GM18520 (cell line): Measurements from ENCODE around the gene SEMA5A.

Source experiments
- ATAC-seq: cut with Tn5 transposase; IDR thresholded peaks from one replicate; pipeline ENCODE4 v1.9.1; 2021; ENCODE audit not compliant: unreplicated experiment

The SEMA5A gene

DNA sequence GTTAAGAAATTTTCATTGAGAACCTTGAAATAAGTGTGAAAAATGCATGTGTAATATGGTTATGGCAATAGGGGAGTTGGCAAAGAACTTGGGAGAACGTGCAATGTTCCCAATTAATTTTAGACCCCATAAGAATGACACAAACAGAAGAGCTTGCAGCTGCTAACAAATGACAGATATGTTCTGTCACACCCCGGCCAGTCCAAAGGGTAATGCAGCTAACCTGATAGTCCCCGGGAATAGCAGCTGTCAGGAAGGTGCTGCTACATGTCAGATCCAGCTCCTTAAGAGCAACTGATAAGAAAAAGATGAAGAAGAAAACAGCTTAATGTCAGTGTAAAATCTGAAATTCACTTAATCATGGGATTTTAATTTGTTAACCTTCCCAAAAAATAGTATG, 30.4 kb downstream of the SEMA5A start:
- ATAC-seq, result no peak

DNA sequence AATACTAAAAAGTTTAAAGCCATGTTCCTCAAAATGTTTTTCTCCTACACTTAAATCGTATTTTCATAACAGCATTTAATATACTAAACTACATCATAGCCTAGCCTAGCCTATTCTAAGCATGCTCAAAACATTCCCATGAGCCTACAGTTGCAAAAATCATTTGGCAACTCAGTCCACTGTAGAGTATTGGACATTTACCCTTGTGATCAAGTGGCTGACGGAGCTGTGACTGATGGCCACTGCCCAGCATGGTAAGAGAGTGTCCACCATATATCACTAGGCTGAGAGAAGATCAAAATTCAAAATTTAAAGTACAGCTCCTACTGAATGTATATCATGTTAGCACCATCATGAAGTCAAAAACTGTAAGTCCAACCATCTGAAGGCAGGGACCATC, 30.9 kb downstream of the SEMA5A start:
- ATAC-seq, result no peak

DNA sequence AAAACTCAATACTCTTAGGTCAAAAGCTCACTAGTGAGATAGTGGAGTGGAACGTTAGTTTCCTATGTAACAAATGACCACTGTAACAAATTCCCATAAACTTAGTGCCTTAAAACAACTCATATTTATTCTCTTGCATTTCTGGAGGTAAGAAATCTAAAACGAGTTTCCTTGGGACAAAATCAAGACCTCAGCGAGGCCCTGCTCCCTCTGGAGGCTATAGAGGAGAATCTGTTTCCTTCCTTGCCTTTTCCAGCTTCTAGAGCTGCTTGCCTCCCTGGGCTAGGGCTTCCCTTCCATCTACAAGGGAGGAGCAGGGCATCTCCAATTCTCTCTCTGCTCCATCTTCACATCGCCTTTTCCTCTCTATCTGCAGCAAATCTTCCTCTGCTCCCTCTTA, 32.0 kb downstream of the SEMA5A start:
- ATAC-seq, result no peak

DNA sequence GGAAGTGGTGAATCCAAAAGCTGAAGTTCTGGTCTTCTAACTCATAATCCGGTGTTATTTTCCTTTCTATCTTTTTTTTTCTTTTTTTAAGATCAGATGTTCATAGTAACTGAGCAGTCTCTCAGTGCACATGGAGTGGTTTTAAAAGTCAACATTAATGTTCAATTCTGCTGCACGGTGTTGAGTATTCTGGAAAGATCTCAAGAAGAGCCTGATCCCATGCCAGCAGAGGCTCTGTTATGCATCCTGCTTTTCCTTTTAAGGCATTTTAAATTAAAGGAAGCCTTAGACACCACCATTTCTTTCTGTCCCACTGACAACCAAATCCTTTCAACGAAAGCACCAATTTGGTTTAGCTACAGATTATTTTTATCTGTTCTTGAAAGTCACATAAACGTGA, 33.4 kb downstream of the SEMA5A start:
- no peak for ATAC-seq

DNA sequence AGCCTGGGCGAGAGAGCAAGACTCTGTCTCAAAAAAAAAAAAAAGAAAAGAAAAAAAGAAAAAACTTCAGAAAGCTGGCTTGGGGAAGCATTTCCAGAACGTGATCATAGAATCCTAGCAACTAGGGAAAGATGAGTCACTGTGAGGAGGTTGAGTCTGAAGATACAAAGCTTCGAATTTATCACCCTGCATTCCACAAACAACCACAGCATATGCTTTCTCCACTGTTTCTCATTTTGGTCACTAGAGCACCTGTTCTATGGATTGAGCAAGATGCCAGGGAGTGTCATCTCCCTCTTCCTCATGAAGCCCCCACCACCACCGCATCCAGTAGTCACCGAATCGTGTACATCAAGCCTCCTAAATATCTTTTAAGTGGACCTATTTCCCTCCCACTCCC, 37.9 kb downstream of the SEMA5A start:
- ATAC-seq, result no peak

DNA sequence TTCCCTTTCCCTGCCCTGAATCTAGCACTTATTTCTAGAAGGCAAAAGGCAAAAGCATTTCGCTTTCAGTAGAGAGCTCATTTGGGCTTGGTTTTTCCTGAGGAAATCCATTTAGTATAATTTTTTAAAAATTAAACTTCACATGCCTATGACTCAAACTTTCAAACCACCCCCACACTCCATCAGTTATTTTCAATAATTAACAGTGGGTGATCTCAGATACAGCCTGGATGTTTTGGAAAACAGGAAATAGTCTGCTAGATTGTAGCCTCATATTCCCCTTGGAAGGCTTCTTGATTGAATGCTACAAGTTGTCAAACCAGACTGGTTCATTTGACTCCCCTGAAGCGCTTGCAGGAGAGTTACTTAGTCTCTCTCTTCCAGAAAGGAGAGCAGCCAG, 40.6 kb downstream of the SEMA5A start:
- no peak for ATAC-seq

DNA sequence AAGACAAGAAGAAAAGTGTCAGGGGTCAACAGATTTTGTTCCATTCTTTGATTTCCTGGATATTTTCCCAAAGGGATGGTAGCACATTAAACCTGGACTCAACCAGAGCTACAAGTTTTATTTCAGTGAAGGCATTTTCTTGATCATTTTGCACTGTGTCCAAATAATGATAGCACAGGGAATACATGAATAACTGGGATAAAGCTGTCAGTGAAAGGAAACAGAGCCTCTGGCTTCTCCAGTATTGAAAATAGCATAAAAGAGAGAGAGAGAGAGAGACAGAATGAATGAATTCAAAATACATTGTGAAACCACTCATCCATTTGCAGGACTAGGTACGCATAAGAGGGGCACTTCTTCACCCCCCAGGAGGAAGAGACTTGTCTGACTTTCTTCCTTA, 43.0 kb downstream of the SEMA5A start:
- ATAC-seq, result no peak

DNA sequence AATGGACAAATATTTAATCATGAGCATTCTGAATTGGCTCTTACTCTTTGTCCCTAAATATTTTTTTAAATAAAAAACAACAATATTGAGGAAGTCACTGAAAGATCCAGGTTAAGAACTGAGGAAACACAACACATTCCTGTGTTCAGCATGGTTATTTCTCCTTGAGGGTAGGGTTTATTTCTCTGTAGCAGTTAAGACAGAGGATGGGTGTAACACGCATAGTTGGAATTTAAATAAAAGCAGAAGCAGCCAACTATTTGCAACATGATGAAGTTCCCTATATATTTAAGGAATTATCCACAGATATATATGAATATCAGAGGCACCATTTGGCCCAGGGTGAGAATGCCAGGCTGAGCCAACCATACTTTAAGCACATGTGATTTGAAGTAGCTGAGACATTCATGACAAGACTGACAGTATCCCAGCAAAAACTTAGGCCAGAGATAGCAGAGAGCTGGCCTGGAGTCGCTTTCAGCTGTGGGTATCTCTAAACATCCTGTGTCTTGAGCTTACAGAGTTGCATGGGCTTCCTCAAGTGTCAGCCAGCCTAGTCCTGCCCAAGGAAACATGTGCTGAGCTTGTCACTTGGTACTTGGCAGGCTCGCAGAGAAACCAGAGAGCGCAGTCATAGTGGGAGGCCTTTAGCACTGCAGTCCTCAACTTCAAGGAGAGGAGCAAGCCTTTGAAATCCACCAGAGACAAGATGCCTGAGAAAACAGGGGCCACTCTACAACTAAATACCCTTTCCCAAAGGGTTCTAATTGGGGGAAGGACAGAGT, 43.6 kb downstream of the SEMA5A start:
- no peak for ATAC-seq

DNA sequence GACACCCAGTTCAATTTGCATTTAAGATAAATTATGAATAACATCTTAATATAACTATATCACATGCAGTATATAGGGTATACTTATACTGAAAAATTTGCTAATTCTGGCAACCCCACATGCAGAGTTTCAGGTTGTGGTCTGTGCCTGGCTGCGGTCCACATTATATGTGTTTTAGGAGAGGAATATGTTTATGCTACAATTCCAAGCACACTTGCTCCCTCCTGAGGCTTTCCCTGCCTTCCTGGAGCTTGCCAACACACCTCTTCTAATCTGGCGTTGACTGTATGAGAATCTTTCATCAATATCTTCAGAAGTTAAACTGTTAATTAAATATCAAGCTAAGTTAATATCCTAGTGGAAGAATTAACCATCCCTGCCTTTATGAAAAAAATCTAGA, 45.2 kb downstream of the SEMA5A start:
- no peak for ATAC-seq

DNA sequence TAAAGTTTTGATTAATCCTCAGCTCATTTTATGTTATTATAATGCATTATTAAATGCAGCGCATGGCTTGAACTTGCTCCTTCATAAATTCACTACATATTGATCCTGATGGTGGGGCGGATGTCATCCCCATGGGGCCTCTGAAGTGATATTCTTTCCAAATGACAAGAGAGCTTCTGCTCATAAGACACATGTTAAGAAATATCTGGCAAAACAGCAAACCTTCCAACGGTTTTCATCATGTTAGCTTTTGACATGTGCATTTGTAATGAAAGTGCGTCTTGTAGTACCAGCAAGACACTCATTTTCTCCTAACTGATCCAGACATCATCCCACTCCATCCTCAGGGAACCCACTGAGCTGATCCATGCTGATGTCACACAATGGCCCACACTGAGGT, 45.7 kb downstream of the SEMA5A start:
- no peak for ATAC-seq

DNA sequence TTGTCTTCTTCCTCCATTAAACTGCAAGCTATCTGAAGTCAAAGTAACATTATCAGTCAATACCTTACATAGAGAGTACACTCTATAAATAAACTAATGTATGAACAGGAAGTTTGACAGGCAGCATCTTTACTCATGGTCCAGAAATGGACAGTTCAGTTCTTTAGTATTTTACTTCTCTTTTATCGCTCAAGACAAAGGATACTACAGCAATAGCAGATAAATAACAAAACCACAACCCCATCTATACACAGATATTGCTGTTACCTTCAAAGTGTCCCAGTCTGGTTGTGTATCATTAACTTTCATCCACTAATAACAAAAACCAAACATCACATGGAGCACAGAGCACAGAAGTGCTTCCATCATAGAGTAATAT, 46.4 kb downstream of the SEMA5A start:
- ATAC-seq, result no peak

DNA sequence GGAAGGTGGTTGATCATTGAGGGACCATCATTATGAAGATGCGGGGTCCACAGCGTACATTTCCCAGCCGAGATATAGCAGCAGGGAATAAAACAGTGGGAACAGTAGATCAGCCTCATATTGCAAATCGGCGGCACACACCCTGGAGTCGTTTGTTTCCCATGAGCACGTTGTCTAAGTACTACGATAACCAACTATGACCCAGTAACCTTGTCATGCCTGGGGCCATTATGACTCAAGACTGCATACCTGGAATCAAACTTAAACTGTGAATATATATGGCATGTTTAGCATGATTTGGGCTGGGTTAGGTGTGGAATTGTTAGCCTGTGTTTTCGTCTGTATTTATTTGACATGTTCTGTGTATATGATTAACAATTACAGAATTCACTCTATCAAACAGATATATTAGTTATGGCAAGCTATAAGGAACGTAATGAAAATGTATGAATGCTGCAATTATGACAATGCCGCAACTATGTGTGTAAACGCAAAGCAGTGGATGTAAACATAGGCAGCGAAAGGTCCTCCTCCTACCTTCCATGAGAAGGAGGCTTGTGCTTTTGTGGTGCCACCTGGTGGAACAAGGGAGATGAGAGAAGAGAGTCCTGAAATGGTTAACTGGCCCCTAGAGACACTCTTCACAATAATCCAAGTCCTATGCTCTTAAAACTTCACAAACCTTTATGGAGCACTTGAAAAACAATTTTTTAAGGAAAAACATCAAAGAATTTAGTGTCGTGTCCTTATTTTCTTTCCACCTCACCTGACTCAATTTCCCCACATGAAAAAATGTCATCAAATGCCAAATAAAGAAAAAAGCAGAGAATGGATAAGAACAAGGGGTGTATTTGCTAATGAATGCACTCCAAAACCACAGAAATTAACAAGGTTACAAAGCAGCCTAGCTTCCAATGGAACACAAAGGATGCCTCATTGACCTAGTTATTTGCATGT, 47.1 kb downstream of the SEMA5A start:
- ATAC-seq, result no peak

DNA sequence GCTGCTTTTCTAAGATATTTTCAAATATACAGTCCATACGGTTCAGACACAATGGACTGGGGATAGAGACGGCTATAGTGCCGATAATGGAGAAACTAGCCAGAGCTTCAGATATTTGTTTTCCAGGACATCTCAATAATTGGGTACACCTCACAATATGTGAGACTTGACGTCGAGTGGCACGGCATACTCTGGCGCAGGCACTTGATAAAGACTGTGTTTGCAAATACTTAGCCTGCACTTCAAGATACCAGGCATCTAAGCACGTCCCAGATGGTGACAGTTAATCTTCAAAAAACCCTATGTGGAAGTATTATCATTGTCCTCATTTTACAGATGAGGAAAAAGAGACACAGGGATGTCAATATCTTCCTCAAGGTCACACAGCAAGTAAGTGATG, 48.5 kb downstream of the SEMA5A start:
- no peak for ATAC-seq

DNA sequence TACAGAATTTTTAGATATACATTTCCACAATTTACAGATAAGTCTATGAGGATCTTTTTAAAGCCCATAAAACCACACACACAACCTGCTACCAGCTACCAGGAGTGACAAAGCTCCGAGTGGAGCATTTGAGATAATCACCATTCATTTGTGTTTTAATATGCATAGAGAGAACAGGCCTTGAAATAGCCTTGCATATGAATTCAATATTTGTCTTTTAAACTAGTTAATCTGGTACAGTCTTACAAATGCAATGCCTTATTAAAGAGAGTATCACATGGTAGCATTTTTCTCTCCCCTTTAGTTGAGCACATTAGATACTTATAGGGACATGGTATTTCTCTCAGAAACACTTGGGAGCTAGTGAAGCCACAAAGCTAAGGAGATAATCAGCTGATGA, 49.1 kb downstream of the SEMA5A start:
- no peak for ATAC-seq

DNA sequence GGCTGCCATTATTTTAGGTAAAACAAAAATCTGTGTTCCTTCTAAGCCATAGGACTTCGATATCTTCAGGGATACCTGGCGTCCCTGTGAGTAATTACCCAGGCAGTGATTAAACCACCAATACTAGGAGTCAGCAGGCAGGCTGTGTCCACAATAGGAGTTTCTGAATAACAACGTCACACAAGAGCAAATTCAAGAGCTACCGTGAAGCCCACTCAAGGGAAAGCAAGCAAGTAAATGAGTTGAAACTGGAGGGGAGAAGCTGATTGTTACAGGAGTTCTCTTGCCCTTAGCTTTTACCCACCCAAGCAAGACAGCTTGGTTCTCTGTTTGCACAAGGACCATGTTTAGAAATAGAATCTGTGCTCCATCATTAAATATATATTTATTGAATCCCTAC, 50.8 kb downstream of the SEMA5A start:
- no peak for ATAC-seq

DNA sequence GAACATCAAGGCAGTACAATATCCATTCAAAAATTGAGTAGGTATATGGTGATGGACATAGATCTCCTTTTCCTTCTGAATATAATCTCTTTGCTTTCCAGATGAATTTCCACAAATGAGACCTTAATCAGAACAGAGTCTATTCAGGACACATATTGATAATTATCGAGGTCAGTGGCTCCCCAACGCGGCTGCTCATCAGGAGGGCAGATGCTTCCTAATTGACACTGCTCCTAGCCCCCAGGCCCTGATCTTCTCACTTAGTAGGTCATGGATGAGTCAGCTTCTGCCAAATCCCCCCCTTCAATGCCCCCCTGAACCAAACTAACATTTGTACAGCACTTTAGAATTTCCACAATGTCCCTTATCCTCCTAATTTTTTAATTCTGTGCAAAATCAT, 51.6 kb downstream of the SEMA5A start:
- no peak for ATAC-seq

DNA sequence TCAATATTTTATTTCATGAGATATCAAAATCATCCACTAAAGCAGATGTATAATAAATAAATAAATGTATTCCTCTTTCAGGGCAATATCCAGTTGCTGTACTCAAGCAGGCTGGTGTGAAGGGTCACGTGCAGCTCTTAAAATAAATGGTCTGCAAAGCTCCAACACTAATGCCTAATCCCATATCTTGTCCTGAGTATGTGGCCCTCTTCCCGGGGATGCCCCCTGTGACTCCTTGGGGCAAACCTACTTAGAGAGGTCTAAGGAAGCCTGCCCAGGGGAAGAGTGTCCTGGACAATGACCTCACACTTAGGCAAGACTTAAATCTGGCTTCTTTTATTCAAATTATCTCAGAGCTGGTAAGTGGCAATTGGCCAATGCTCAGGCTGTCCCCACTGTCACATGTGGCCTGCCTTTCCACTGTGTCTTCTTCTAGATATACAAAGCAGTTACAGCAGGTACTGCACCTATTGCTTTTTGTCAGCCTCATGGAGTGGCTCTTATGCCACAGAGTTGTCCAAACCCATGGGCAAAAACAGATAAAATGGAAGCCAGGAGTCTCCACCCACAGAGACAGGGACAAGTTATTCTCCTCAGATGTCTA, 55.3 kb downstream of the SEMA5A start:
- ATAC-seq, result no peak

DNA sequence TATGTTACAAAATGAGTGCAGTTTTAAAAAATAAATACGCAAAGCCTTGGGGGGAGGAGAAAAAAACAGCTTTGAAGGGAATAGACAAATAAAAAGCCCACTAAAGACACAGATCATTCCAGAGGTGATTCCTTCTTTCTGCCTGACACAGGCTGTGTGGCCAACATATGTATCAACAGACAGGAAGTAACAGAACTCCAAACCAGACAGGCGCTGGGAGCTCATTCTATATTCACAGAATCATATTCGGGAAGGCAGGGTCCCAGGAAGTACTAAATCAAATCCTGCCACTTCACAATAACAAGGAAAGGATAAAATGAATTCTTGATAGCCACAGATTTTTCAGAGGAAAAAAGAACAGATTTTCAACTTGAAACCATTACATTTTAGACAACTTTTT, 62.1 kb downstream of the SEMA5A start:
- ATAC-seq, result no peak

DNA sequence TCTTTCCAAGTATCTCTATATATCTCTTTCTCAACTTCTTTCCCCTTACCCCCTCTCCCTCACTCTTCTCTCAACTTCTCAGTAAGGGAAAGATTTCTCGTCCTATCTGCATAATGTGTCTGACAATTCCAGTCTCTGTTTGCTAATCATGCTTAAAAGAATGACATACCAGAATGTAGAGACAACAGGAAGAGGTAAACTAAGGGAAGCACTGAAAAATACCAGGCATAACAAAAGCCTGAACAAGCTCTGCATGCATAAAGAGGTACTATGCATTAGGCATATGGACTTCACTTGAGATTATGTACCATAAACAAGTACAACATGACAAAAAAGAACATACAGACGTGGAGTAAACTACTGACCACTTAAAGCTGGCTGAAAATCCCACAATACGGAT, 62.6 kb downstream of the SEMA5A start:
- ATAC-seq, result no peak

DNA sequence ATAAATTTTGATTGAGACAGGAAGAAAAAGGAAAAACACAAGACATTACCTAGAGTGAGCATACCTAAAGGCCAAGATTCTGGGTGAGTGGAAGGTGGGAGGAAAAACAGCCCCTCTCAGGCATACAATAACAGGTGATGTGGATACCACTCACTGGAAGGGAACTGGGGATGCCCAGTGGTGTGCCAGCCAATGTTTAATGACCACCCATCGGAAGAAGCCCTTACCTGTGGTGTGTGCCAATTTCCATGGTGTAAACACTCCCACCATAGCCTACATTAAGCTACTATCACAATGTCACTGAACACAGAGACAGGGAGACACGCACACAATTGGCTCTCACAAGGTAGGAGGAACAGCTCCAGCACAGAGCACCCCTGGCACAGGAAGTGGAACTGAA, 63.5 kb downstream of the SEMA5A start:
- ATAC-seq, result no peak

DNA sequence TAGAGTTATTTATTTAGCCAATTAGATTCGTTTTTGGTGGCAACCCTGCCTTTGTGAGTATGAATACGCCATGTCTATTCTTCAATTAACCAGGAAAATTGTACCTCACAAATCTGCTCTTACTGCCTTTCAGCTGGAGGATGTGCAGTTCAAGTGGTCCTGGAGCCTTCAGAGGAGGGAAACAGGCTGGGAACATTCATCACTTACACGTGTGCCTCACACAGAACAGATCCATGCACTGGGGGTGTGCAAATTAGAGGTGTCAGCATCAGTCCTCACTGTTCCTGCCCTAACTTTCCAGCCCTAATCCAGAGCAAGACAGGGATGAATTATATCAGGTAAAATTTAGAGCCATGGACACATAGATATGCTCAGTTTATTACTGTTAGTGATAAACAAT, 65.4 kb downstream of the SEMA5A start:
- ATAC-seq, result no peak

DNA sequence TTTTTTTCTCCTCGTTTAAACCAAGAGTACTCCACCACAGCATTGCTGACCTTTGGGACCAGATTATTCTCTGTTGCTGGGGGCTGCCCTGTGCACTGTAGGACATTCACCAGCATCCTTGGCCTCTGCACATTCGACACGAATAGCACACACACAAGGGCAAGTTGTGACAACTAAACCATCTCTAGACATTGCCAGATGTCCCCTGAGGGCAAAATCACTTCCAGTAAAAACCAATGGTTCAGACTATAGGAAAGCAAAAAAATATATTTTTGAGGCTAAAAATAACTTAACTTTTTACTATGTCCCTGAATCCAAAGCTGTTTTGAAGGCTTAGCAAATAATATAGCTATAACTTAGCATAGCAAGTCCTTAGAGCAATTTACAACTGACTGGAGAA, 65.9 kb downstream of the SEMA5A start:
- ATAC-seq, result no peak
